HG03066 (cell line): ENCODE data around the gene CDK17.
"Not testable (repeated sequence)": the region's sequence is repeated elsewhere in the genome, so short reads cannot be mapped to it uniquely, and the experiment has no call there.

Experiments
- ATAC-seq: cut with Tn5 transposase; IDR thresholded peaks from one replicate; pipeline ENCODE4 v1.9.1; 2021; ENCODE audit warnings: low read depth; ENCODE audit not compliant: unreplicated experiment

Gene CDK17

GRCh38 chr12:96399919-96400630 is at the start of gene CDK17:
Gene CDK17 (minus strand): TSS chr12:96400439. CDS start chr12:96334836, 65,603 bp downstream.
- peak; percentile 38 for ATAC-seq

DNA sequence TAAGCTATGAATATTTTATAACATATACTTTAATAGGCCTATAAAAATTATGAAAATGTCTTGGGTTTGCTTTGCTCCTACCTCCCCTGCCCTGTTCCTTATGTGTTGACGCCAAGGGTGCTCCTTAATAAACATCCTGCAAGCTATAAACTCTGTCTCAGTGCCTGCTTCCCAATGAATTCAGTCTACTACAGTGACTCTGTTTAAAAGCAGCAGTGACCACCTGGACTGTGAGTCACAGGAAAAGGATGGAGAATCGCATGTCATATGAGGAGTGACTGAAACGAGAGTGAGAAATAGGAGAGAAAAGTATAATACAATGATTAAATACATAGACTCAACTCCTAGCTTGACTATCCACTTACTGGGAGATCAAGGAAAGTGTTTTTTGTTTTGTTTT is 48.1 kb upstream of the CDK17 start:
- no peak for ATAC-seq

- no peak for ATAC-seq
These were observed 47.0 kb upstream of the CDK17 start for GRCh38 chr12:96447256-96447655.

DNA sequence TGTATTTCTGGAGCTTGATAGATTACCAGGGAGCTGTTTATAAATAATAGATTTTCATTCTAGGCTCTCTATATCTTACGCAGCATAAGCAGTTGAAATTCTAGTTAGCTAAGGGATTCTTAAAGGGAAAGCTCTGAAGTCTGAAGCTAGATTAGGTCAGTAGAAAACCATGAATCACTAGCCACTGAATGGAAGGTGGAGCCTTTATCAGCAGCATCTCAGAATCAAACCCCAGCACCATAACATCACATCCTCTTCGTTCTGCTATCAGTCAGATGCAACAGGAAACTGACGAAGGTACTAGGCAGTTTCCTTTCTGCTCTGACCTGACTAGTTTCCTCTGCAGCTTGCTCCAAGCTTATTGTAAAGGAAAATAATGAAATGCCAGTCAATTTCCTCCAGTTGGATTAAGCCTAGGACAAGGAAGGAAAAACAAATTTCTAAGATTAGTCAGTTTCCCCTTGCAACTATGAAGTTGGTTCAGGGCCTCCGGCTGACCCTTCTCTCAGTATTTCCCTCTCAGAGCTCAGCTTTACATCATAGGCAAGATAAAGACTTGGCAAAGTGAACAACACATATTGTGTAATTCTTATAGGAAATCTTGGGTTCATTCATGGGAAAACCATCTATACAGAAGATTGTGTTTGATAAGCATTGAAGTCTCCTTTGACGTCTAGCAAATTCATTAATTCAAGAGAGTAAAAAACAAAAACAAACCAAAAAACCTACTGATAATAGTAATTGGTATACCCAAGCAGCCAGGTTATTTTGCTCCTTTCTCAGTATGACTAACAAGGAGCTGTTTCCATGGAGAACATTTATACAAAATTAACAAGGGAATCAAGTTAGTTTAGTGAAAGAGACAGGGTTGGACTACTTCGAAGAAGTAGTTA is 45.7 kb upstream of the CDK17 start:
- ATAC-seq = peak; percentile 99

DNA sequence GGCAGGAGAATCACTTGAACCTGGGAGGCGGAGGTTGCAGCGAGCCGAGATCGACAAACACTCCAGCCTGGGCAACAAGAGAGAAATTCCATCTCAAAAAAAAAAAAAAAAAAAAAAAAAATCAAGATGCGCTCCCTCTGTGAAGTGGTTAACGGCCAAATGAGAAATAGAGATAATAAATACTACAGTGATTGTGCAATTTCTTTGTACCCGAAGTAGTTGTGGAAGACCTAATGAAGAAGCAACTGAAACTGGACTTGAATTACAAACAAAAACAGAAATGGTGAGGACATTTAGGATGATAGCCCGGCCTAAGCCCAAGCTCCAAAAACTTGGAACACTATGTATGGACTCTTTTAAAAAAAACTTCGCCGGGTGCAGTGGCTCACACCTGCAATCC is 44.2 kb upstream of the CDK17 start:
- ATAC-seq = no peak

DNA sequence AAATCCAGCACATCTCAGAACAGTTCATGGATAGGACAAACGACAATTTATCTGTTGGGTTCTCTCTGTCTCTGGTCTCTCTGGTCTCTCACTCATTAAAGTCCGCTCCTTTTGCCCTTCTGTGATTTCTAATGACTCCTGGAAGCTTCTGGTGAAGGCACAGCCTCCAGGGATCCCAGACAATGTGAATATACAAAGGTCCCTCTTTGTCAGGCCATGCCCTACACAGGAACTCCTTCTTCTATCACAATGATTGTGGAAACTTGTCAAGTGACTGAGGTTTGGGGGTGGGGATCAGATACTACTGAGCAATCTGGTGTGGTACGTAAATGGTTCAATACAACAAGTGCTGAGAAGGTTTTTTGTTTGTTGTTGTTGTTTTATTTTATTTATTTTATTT is 42.7 kb upstream of the CDK17 start:
- no peak for ATAC-seq

DNA sequence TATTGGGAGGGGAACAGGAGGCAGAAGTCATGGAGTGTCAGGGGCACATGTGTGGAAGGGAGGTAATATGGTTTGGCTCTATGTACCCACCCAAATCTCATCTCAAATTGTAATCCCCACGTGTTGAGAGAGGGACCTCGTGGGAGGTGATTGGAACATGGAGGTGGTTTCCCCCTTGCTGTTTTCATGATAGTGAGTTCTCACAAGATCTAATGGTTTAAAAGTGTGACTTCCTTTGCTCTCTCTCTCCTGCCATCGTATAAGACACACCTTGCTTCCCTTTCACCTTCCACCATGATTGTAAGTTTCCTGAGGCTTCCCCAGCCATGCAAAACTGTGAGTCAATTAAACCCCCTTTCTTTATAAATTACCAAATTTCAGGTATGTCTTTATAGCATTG is 41.6 kb upstream of the CDK17 start:
- ATAC-seq = no peak

GRCh38 chr12:96438330-96438729 is 38.1 kb upstream of the CDK17 start:
- ATAC-seq = no peak

GRCh38 chr12:96437171-96437445 is 36.9 kb upstream of the CDK17 start:
- ATAC-seq = no peak

- ATAC-seq = no peak
These were observed 36.3 kb upstream of the CDK17 start for GRCh38 chr12:96436366-96437170.

- ATAC-seq = peak; percentile 47
These were observed 33.9 kb upstream of the CDK17 start for GRCh38 chr12:96434107-96434506.

DNA sequence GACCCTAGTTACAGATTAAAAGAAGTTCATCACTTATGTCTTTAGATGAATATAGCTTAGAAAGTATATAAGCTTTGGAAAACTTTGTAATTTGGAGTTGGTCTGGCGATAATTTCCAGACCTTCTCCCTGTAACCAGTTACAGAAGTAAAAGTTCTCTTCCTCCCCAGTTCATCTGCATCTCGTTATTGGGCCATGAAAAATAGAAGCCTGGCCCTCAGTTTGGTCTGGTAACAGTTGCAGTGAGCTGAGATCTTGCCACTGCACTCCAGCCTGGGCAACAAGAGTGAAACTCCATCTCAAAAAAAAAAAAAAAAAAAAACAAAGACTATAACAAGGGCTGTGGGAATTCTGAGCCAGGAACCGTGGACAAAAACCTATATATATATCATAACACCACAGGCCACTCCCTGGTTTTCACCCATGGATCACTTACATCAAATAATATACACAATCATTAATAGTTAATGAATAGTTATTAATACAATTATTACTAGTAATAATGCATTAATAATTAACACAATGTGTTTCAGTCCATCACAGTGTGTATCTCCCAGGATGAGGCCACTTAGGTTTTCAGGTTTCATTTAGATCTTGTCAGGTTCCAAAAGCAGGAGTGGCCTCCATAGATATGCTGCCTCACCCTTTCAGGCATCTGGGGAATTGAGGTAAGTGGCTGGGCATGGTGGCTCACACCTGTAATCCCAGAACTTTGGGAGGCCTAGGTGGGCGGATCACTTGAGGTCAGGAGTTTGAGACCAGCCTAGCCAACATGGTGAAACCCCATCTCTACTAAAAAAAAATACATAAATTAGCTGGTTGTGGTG is 32.5 kb upstream of the CDK17 start:
- not testable (repeated sequence) for ATAC-seq

GRCh38 chr12:96431067-96431466 is 30.8 kb upstream of the CDK17 start:
- ATAC-seq = no peak

- no peak for ATAC-seq
These were observed 27.1 kb upstream of the CDK17 start for GRCh38 chr12:96427269-96427729.

- no peak for ATAC-seq
These were observed 25.7 kb upstream of the CDK17 start for GRCh38 chr12:96425951-96426350.

DNA sequence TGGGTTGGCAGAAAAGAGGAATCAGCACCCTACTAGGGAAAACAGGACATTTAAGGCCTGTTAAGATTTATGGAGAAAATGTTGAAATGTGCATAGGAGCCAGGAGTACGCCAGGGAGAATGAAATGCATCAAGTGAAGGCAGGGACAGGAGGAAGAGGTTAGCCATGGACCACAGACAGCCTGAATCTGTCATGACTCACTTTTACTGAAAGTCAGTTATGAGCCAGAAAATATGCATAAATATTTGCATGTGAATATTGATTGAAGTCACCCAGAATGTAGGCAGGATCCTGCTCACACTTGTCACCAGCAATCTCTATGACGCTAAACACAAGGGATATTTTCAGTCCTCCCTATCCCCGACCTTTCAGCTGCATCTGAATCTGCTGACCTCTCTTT is 25.1 kb upstream of the CDK17 start:
- no peak for ATAC-seq

DNA sequence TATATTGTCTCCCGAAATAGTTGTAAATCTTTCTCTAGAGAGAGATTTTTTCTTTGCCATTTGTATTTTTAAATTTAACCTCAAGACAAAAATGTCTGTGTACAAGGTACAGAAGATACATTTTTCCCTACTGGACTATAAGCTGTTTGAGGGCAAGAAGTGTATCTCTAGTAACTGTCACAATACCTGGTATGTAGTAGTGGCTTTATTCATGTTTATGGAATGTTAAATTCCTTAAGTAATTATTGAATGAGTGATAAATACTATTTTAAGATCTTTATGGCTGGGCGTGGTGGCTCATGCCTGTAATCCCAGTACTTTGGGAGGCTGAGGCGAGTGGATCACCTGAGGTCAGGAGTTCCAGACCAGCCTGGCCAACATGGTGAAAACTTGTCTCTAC is 24.4 kb upstream of the CDK17 start:
- no peak for ATAC-seq

DNA sequence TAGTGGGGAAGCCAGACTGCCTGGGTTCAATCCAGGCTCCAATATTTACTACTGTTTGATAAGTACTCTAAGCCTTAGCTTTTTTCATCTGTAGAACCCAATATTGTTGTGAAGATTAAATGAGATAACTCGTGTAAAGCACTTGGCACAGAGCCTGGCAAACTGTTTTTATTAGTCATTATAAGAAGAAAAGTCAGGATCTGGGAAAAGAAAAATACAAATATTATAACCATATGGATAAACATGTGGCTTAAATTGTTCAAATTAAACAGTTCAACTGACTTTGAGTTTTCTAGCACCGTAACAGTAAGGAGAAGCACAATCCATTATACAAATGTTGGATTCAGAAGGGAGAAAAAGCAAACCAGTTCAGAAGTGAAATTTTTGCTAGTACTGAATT is 22.0 kb upstream of the CDK17 start:
- ATAC-seq = no peak

DNA sequence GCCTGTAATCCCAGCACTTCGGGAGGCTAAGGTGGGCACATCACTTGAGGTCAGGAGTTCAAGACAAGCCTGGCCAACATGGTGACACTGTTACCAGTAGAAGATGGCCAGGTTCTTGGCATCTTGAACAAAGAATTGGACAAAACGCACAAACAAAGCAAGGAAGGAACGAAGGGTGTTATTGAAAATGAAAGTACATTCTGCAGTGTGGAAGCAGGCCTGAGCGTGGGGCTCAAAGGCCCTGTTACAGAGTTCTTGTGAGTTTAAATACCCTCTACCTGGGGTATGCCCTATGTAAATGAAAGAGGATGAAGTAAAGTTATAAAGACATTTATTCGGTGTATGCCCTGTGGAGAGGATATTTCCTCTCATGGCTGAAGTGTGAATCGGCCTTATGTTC is 20.8 kb upstream of the CDK17 start:
- ATAC-seq = no peak

DNA sequence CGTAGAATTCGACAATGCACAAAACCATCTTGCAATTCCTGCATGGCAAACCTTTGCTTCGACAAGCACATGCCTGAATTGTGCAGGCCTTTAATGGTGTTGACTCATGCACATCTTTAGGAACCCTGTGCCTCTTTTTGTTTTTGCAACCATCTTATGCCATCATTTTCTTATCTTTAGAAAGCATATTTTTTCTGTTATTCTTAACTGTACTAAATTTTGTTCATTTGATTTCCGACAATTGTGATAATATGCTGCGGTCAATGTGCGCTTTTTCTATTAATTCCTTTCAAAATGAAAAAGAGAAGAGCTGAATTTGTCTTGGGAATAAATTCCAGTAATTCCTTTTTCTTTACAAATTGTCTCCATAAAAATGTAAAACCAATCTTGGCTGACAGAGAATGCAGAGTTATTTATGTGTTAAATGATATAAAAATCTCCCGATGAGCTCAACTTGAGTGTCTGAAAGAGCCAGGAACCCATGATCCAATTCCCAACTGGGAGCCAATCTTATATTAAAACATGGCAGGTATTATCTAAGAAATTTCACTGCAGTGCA is 20.1 kb upstream of the CDK17 start:
- ATAC-seq = no peak
